ENCODE measurements around the gene GAS7.

DNA sequence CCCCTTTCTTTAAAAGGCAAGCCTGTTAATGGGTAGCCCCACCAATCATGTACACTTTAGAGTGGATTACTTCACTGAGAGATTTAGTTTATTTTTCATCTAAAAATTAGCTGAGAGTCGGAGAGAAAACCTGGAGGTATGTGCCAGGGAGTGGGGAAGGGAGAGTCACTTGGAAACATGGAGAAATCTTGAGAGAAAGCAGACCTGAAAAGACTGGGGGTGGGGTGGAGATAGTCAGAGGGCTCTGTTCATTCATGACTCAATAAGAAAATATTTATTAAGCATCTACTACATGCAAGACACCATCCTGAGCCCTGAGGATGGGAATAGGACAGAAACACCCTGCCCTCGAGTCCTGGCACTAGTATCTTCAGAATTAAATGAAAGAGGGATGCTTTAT, 265.9 kb downstream of the GAS7 start:
- TF ChIP-seq, protein P1, sequence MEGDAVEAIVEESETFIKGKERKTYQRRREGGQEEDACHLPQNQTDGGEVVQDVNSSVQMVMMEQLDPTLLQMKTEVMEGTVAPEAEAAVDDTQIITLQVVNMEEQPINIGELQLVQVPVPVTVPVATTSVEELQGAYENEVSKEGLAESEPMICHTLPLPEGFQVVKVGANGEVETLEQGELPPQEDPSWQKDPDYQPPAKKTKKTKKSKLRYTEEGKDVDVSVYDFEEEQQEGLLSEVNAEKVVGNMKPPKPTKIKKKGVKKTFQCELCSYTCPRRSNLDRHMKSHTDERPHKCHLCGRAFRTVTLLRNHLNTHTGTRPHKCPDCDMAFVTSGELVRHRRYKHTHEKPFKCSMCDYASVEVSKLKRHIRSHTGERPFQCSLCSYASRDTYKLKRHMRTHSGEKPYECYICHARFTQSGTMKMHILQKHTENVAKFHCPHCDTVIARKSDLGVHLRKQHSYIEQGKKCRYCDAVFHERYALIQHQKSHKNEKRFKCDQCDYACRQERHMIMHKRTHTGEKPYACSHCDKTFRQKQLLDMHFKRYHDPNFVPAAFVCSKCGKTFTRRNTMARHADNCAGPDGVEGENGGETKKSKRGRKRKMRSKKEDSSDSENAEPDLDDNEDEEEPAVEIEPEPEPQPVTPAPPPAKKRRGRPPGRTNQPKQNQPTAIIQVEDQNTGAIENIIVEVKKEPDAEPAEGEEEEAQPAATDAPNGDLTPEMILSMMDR (IDR thresholded peaks at IDR 0.05): no peak
- no peak for TF ChIP-seq POLR2A (IDR thresholded peaks at IDR 0.05)
- TF ChIP-seq POLR2AphosphoS5 (IDR thresholded peaks at IDR 0.05): peak in 1 of 4 donors; percentile 11
- TF ChIP-seq EP300 (IDR thresholded peaks at IDR 0.05): no peak
